ENCODE measurements around the gene LTO1. TPM values are rescaled to one million over a fixed set of nuclear protein-coding genes. Genes with fewer than 3 reads are reported as not detected.

Gene LTO1
- total and polyA plus RNA-seq, 2 of the 13 experiments (the other 11 are each of a cell fraction or from before 2014, with no cell fraction given), result 11.8 to 15.0 TPM

- TF ChIP-seq ZNF770 (CRISPR knock-in tag; IDR thresholded peaks at IDR 0.05) (peak; percentile 99), ZNF281 (CRISPR knock-in tag; IDR thresholded peaks at IDR 0.05; ENCODE audit: borderline replicate concordance) (peak; percentile 35; the same call in 1 of the 2 replicates), ZNF18 (CRISPR knock-in tag; IDR thresholded peaks at IDR 0.05; ENCODE audit: insufficient replicate concordance) (peak; percentile 51), SKI (IDR thresholded peaks at IDR 0.05; ENCODE audit: partially characterized antibody) (peak; percentile 27), ATF4 (CRISPR knock-in tag; IDR thresholded peaks at IDR 0.05) (peak in 1 of 2 experiments; percentile 65; a peak in 2 of 4 replicates), JUNB (CRISPR knock-in tag; IDR thresholded peaks at IDR 0.05; ENCODE audit: borderline replicate concordance) (peak; percentile 88)
Measured at GRCh38 chr11:69687969-69688771, 13.0 kb upstream of the LTO1 start (continued).

Measured in HepG2 (cell line).